Hepatocyte (in vitro differentiated cells): Measurements from ENCODE around the gene CDC14B. TPM values are rescaled to one million over a fixed set of nuclear protein-coding genes. Genes with fewer than 3 reads are reported as not detected.
"Not testable (repeated sequence)": the region's sequence is repeated elsewhere in the genome, so short reads cannot be mapped to it uniquely, and the experiment has no call there.

Experiments used
- DNase-seq: peaks from one replicate; pipeline ENCODE4 v3.0.0-alpha.2; 2016; ENCODE audit warnings: low spot score
- H2AFZ ChIP-seq: fragments of 200-600 bp; sonication (generic); 2 replicates; pipeline ENCODE4 v1.6.0; 2016; ENCODE audit warnings: antibody characterized with exemption, mild to moderate bottlenecking
- H3K27ac ChIP-seq: fragments of 200-600 bp; sonication (generic); 2 replicates; pipeline ENCODE4 v1.5.1; 2016; ENCODE audit warnings: mild to moderate bottlenecking
- H3K27me3 ChIP-seq: fragments of 200-600 bp; sonication (generic); 2 replicates; pipeline ENCODE4 v1.6.1; 2016
- H3K36me3 ChIP-seq: fragments of 200-600 bp; sonication (generic); replicated peaks from 2 replicates; pipeline ENCODE4 v1.5.1; 2016; ENCODE audit warnings: low read depth; ENCODE audit not compliant: insufficient read depth
- H3K4me1 ChIP-seq: fragments of 200-600 bp; sonication (generic); 2 replicates; pipeline ENCODE4 v1.5.1; 2016; ENCODE audit warnings: mild to moderate bottlenecking, moderate library complexity; ENCODE audit not compliant: insufficient read depth
- H3K4me2 ChIP-seq: fragments of 200-600 bp; sonication (generic); 2 replicates; pipeline ENCODE4 v1.6.0; 2016
- H3K4me3 ChIP-seq: fragments of 200-600 bp; sonication (generic); 2 replicates; pipeline ENCODE4 v1.5.1; 2016; ENCODE audit warnings: mild to moderate bottlenecking
- H3K79me2 ChIP-seq: fragments of 200-600 bp; sonication (generic); 2 replicates; pipeline ENCODE4 v1.6.0; 2017; ENCODE audit warnings: mild to moderate bottlenecking
- H3K9me2 ChIP-seq: fragments of 200-600 bp; sonication (generic); replicated peaks from 2 replicates; pipeline ENCODE4 v1.6.0; 2017; ENCODE audit warnings: mild to moderate bottlenecking; ENCODE audit not compliant: insufficient read depth
- H3K9me3 ChIP-seq: fragments of 200-600 bp; sonication (generic); 2 replicates; pipeline ENCODE4 v1.5.1; 2016; ENCODE audit warnings: low read depth, mild to moderate bottlenecking
- H4K20me1 ChIP-seq: fragments of 200-600 bp; sonication (generic); 2 replicates; pipeline ENCODE4 v1.6.0; 2016; ENCODE audit warnings: mild to moderate bottlenecking; ENCODE audit not compliant: insufficient read depth, poor library complexity, severe bottlenecking
- EZH2 ChIP-seq: fragments of 200-600 bp; sonication (generic); IDR thresholded peaks from 2 replicates; pipeline ENCODE4 v1.6.1; 2016; ENCODE audit warnings: antibody characterized with exemption, mild to moderate bottlenecking, borderline replicate concordance
- EZH2phosphoT487 ChIP-seq: fragments of 200-600 bp; sonication (generic); IDR thresholded peaks from one replicate; pipeline ENCODE4 v1.6.1; 2018; ENCODE audit warnings: antibody characterized with exemption, mild to moderate bottlenecking, low read depth, moderate library complexity; ENCODE audit not compliant: unreplicated experiment, severe bottlenecking
- WGBS: methylation state at CpG from one replicate; pipeline ENCODE4 v1.1.6; 2016; ENCODE audit warnings: low lambda C conversion rate; ENCODE audit errors: missing lambda C conversion rate; 5-methylcytosine and 5-hydroxymethylcytosine counted together
- polyA plus RNA-seq: library from polyadenylated mRNA; unstranded; fragments of >200 nt; fragmentation: Nextera tagmentation; extraction: Ambion mirVana; gene quantifications from 2 replicates; pipeline ENCODE4 v1.2.1, GENCODE V29; 2016
- total RNA-seq: library from RNA; depleted of rRNA; stranded (reverse); fragments of >200 nt; gene quantifications from 2 replicates; pipeline ENCODE4 v1.2.3, GENCODE V29; 2014
- TF ChIP-seq, protein P1 (sequence below): fragments of 200-600 bp; sonication (generic); IDR thresholded peaks from 2 replicates; pipeline ENCODE4 v1.5.1; 2016; ENCODE audit warnings: antibody characterized with exemption, mild to moderate bottlenecking; ENCODE audit not compliant: poor library complexity

Gene CDC14B
- total and polyA plus RNA-seq, 2 experiments from 2014 or later = 15.1 to 33.4 TPM

DNA sequence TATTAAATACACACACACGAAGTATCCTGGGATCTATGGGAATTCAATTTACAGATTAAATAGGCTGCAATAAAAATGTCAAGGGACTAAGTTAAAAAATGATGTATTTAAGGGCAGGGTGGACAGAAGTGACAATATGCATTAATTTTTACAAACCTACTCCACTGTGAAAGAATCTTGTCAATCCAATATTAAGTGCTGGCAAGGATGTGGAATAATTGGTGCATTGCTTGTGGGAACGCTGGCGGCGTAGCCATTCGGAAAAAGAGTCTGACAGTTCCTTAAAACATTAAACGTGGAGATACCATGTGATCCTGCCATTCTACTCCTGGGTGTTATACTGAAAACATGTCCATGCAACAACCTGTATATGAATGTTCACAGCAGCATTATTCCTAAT lies 4.2 kb downstream of the CDC14B start:
- no peaks in the 10 kb centered on the region for H3K36me3 ChIP-seq
- H3K4me2 ChIP-seq = no peak overlapping the region
- no peak overlapping the region for H3K27ac ChIP-seq
- no peaks in the 10 kb centered on the region for H4K20me1 ChIP-seq
- peaks cover 12% of the 10 kb centered on the region for H3K4me1 ChIP-seq
- H3K9me2 ChIP-seq = no peaks in the 10 kb centered on the region
- no peaks in the 10 kb centered on the region for H3K27me3 ChIP-seq
- DNase-seq = no peak
- H2AFZ ChIP-seq = no peak overlapping the region
- H3K9me3 ChIP-seq = no peaks in the 10 kb centered on the region
- TF ChIP-seq, protein P1, sequence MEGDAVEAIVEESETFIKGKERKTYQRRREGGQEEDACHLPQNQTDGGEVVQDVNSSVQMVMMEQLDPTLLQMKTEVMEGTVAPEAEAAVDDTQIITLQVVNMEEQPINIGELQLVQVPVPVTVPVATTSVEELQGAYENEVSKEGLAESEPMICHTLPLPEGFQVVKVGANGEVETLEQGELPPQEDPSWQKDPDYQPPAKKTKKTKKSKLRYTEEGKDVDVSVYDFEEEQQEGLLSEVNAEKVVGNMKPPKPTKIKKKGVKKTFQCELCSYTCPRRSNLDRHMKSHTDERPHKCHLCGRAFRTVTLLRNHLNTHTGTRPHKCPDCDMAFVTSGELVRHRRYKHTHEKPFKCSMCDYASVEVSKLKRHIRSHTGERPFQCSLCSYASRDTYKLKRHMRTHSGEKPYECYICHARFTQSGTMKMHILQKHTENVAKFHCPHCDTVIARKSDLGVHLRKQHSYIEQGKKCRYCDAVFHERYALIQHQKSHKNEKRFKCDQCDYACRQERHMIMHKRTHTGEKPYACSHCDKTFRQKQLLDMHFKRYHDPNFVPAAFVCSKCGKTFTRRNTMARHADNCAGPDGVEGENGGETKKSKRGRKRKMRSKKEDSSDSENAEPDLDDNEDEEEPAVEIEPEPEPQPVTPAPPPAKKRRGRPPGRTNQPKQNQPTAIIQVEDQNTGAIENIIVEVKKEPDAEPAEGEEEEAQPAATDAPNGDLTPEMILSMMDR = no peak
- TF ChIP-seq EZH2 (no peak), EZH2phosphoT487 (no peak)
- 87% methylated on average over 6 of the region's 6 CpGs for WGBS
- no peak overlapping the region for H3K4me3 ChIP-seq
- peaks cover 64% of the 10 kb centered on the region for H3K79me2 ChIP-seq

DNA sequence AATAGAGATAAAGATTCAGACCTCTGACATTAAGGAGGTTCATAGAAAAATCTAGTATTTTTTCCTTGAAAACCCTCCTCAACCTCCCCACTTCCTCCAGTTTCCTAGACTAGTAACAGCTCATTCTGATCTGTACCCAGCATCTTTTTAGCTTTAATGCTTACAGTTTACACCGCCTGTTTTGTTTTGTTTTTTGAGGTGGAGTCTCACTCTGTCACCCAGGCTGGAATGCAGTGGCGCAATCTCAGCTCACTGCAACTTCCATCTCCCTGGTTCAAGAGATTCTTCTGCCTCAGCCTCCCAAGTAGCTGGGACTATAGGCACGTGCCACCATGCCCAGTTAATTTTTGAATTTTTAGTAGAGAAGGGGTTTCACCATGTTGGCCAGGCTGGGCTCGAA lies 5.0 kb downstream of the CDC14B start:
- H3K27me3 ChIP-seq, H3K36me3 ChIP-seq, H3K4me2 ChIP-seq, H3K27ac ChIP-seq, H3K9me3 ChIP-seq, DNase-seq, H3K9me2 ChIP-seq, H4K20me1 ChIP-seq, H2AFZ ChIP-seq, H3K4me3 ChIP-seq: not testable (repeated sequence)
- WGBS = 86% methylated on average over 4 of the region's 4 CpGs
- Histone ChIP-seq H3K79me2 (peaks cover 72% of the 10 kb centered on the region), H3K4me1 (peaks cover 12% of the 10 kb centered on the region)

DNA sequence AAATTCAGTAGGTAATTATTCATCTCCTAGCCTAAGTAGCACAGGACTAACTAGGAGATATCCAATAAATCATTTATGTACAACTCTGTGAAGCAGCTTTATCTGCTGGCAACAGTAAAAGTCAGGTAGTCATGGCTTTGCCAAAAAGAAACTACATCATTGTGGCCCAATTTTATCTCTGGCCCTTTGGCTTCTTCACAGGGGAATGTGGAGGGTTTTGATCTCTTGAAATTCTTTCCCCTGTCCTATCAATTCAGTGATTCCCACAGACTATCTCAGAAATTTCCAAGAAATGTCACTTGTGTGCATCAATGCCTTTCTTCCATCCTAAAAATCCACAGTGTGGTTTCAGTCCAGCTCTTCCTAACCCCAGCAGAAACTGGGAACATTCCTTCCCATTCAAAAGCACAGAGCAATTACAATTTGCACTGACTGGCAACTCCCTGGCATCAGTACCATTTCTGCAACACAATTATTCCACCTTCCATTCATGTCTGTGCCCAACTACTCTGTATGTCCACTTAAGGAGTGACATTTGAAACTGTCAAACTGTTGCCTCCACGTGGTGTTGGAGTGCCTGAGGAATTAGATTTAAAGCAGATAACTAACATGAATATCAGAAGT lies 6.6 kb downstream of the CDC14B start:
- DNase-seq = no peak
- Histone ChIP-seq H3K27me3 (no peaks in the 10 kb centered on the region), H3K9me2 (no peaks in the 10 kb centered on the region), H3K9me3 (no peaks in the 10 kb centered on the region), H3K36me3 (no peaks in the 10 kb centered on the region), H4K20me1 (no peaks in the 10 kb centered on the region), H3K4me2 (no peak overlapping the region), H3K4me3 (no peak overlapping the region), H2AFZ (no peak overlapping the region), H3K79me2 (peaks cover 78% of the 10 kb centered on the region), H3K27ac (no peak overlapping the region), H3K4me1 (peaks cover 12% of the 10 kb centered on the region)
- WGBS = 20% methylated on average over 1 of the region's 1 CpG
- TF ChIP-seq EZH2phosphoT487 = no peak
- TF ChIP-seq, protein P1 = no peak
- TF ChIP-seq EZH2 = no peak

DNA sequence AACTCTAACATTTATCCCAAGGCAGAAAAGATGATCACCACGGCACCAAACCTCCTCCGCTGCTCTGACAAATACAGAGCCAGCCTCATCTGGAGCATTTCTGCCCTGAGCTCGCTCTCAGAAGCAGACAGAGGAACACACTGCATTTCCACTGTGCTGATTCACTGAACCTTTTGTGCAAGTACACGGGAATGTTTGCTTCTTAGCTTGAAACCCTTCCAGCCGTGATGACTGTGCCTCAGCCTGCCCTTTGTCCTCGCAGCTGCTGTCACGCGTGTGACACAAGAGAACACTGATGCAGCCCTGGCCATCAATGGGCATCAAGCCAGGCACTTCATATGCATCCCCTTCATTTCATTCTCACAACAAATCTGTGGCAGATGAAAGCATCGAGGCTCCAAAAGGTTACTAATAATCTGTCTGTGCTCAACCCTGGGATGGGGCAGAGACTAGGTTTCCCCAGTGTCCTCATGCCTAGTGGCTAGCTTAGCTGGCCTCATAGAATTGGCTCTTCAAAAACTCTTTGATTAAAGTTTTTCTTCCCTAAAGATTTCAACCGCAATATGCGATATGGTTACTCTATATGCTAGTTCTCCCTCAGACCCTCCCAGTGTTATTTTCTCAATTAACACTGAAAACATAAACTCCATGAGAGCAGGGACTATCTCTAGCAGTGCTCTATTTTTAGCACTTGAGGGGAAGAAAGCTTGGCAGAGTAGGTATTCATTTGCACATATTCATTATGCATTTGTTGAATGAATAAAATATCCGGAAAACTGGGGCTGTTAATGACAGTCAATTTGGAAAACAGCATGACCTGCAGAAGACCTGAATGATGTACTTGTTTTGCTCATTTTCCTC lies 7.3 kb downstream of the CDC14B start:
- TF ChIP-seq, protein P1 = no peak
- TF ChIP-seq EZH2phosphoT487 (no peak), EZH2 (no peak)
- no peak overlapping the region for H3K4me3 ChIP-seq
- peaks cover 77% of the 10 kb centered on the region for H3K79me2 ChIP-seq
- peak overlapping the region; percentile 65 for H3K4me2 ChIP-seq
- H2AFZ ChIP-seq = no peak overlapping the region
- no peaks in the 10 kb centered on the region for H3K36me3 ChIP-seq
- DNase-seq = peak; percentile 79
- no peaks in the 10 kb centered on the region for H4K20me1 ChIP-seq
- H3K9me2 ChIP-seq = no peaks in the 10 kb centered on the region
- H3K9me3 ChIP-seq = no peaks in the 10 kb centered on the region
- 47% methylated on average over 12 of the region's 12 CpGs for WGBS
- H3K27me3 ChIP-seq = no peaks in the 10 kb centered on the region
- H3K4me1 ChIP-seq = peaks cover 8% of the 10 kb centered on the region
- peak overlapping the region; percentile 69 for H3K27ac ChIP-seq
